ENCODE results near the gene ABCB6.

Gene ABCB6

GRCh38 chr2:219252900-219253752 lies 34.4 kb upstream of the ABCB6 start, which contains the start of gene TUBA4B:
Gene TUBA4B (plus strand): TSS chr2:219253243. CDS start chr2:219253408, 165 bp downstream.
- Histone ChIP-seq H3K27ac (ENCODE audit: extremely low read depth, low read depth, low read length) (no peak within 1 kb of the TSS), H3K36me3 (ENCODE audit: control insufficient read depth in 2 of 2, insufficient read depth in 1 of 2, low read length in 2 of 2) (peaks cover 0 to 16% of the 10 kb centered on the region in 2 experiments; a peak in 1 of 3 replicates), H3K9me3 (ENCODE audit: control insufficient read depth, insufficient read depth, low read depth, low read length) (no peaks in the 10 kb centered on the region), H3K4me3 (ENCODE audit: low read depth, low read length) (peak within 1 kb of the TSS; percentile 55), H3K4me1 (ENCODE audit: control insufficient read depth, insufficient read depth, low read length) (peaks cover 4% of the 10 kb centered on the region; the same call in 1 of the 2 replicates)
- POLR2A ChIA-PET, result interaction anchor here (0.6 to 3.2 kb wide), 7 partner anchors 8 to 47 kb away, joined by 4 to 17 read pairs (median 5); partner anchors contain the start of genes GLB1L, STK16 and ZFAND2B
- TF ChIP-seq ZNF544 (tag by site-specific recombination; IDR thresholded peaks at IDR 0.05) (no peak), ZFHX2 (tag by site-specific recombination; conservative IDR thresholded peaks at IDR 0.05) (no peak)
- CTCF ChIA-PET, result interaction anchor here (1.0 to 6.2 kb wide), 5 partner anchors 23 to 46 kb away, joined by 3 to 83 read pairs (median 12); partner anchors contain the start of genes ANKZF1, ATG9A and DNAJB2

GRCh38 chr2:219252570-219252899 lies 33.8 kb upstream of the ABCB6 start:
- Histone ChIP-seq H3K4me3 (ENCODE audit: low read depth, low read length) (no peak overlapping the region), H3K27ac (ENCODE audit: extremely low read depth, low read depth, low read length) (no peak overlapping the region), H3K4me1 (ENCODE audit: control insufficient read depth, insufficient read depth, low read length) (peaks cover 4% of the 10 kb centered on the region; the same call in 1 of the 2 replicates), H3K9me3 (ENCODE audit: control insufficient read depth, insufficient read depth, low read depth, low read length) (no peaks in the 10 kb centered on the region), H3K36me3 (ENCODE audit: control insufficient read depth in 2 of 2, insufficient read depth in 1 of 2, low read length in 2 of 2) (peaks cover 0 to 22% of the 10 kb centered on the region in 2 experiments; a peak in 1 of 3 replicates)
- POLR2A ChIA-PET, result interaction anchor here (0.6 to 1.6 kb wide), 5 partner anchors 13 to 46 kb away, joined by 3 to 9 read pairs (median 5); partner anchors contain the start of genes DNAJB2 and ZFAND2B
- CTCF ChIA-PET, result interaction anchor here (1.0 to 6.2 kb wide), 4 partner anchors 23 to 46 kb away, joined by 3 to 83 read pairs (median 10); partner anchors contain the start of genes ANKZF1, ATG9A and DNAJB2
- TF ChIP-seq ZNF664 (tag by site-specific recombination; IDR thresholded peaks at IDR 0.05) (no peak), ZNF26 (tag by site-specific recombination; IDR thresholded peaks at IDR 0.05) (no peak), ZNF645 (tag by site-specific recombination; IDR thresholded peaks at IDR 0.05) (no peak), ZNF16 (tag by site-specific recombination; IDR thresholded peaks at IDR 0.05; ENCODE audit: low read depth) (no peak), ZNF311 (tag by site-specific recombination; IDR thresholded peaks at IDR 0.05; ENCODE audit: borderline replicate concordance) (no peak), ZBTB26 (tag by site-specific recombination; optimal IDR thresholded peaks at IDR 0.05) (no peak), ZBTB17 (tag by site-specific recombination; IDR thresholded peaks at IDR 0.05) (no peak), TCF7L2 (IDR thresholded peaks at IDR 0.05; ENCODE audit: borderline replicate concordance, low read depth, low read length) (no peak), ZNF596 (tag by site-specific recombination; IDR thresholded peaks at IDR 0.05) (no peak)

GRCh38 chr2:219252084-219252483 lies 33.3 kb upstream of the ABCB6 start:
- TF ChIP-seq ZIC2 (tag by site-specific recombination; IDR thresholded peaks at IDR 0.05) (peak; percentile 71), KLF7 (tag by site-specific recombination; IDR thresholded peaks at IDR 0.05; ENCODE audit: borderline replicate concordance) (no peak)
- CTCF ChIA-PET, result interaction anchor here (0.6 to 6.2 kb wide), 6 partner anchors 22 to 94 kb away, joined by 3 to 83 read pairs (median 5); partner anchors contain the start of genes ANKZF1, ATG9A and DNAJB2
- no peak overlapping the region for H3K27ac ChIP-seq (ENCODE audit: extremely low read depth, low read depth, low read length)

More at GRCh38 chr2:219252084-219252483, 33.3 kb upstream of the ABCB6 start:
- Histone ChIP-seq H3K9me3 (ENCODE audit: control insufficient read depth, insufficient read depth, low read depth, low read length) (no peaks in the 10 kb centered on the region), H3K4me3 (ENCODE audit: low read depth, low read length) (no peak overlapping the region), H3K4me1 (ENCODE audit: control insufficient read depth, insufficient read depth, low read length) (peaks cover 4% of the 10 kb centered on the region; the same call in 1 of the 2 replicates), H3K36me3 (ENCODE audit: control insufficient read depth in 2 of 2, insufficient read depth in 1 of 2, low read length in 2 of 2) (peaks cover 0 to 26% of the 10 kb centered on the region in 2 experiments; a peak in 1 of 3 replicates)
- POLR2A ChIA-PET, result interaction anchor here (0.6 to 2.1 kb wide), 4 partner anchors 13 to 46 kb away, joined by 3 to 5 read pairs (median 4); partner anchors contain the start of genes DNAJB2 and ZFAND2B
